MM.1S (cell line): Measurements from ENCODE around the gene SLC25A25.

Experiments
- CTCF ChIP-seq: fragments of 300-600 bp; sonication (generic); IDR thresholded peaks from 2 replicates; pipeline ENCODE4 v1.5.1; 2016; ENCODE audit warnings: antibody characterized with exemption, low read length, mixed read lengths
- EZH2phosphoT487 ChIP-seq: fragments of 300-600 bp; sonication (generic); IDR thresholded peaks from 2 replicates; pipeline ENCODE4 v1.6.1; 2018; ENCODE audit warnings: antibody characterized with exemption, low read length

DNA sequence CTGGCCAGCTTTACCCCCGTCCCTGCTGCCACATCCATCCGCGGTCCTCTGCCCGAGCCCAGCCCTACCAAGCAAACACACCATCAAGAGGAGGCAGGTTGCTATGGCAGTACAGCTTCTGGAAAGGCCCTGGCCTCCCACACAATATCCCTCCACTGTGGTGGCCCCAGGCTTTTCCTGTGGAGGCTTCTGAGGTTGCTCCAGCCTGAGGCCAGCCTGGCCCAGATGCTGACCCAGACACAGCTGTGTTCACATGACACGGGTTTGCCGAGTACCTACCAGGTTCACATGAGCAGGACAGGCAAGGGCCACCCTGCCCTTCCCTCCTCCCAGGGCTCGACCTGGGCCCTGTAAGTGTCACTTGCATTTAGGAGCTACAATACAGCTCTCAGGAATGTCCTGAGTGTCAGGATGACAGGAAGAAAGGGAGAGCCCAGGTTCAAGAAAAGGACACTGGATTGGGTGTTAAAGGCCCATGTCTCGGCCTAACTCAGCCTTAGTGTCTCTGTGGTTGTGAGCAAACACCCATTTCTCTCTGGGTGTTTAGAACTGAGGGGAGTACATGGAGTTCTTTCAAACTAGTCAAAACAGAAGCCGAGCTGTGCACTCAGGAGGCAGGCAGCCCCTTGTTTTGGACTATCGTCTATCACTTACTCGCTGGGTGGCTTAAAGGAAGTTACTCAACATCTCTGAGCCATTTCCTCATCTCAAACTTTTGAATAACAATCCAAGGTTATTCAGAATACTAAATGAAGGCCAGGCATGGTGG lies 41.1 kb upstream of the SLC25A25 start:
- no peak for TF ChIP-seq CTCF
- no peak for TF ChIP-seq EZH2phosphoT487
